ENCODE data around the gene BEAN1. TPM values are rescaled to one million over a fixed set of nuclear protein-coding genes. Genes with fewer than 3 reads are reported as not detected.
A peak's percentile ranks its signal among the peaks of the same experiment; 100 is the strongest.

BEAN1 gene
- total RNA-seq, 1 donor = 0.36 TPM

DNA sequence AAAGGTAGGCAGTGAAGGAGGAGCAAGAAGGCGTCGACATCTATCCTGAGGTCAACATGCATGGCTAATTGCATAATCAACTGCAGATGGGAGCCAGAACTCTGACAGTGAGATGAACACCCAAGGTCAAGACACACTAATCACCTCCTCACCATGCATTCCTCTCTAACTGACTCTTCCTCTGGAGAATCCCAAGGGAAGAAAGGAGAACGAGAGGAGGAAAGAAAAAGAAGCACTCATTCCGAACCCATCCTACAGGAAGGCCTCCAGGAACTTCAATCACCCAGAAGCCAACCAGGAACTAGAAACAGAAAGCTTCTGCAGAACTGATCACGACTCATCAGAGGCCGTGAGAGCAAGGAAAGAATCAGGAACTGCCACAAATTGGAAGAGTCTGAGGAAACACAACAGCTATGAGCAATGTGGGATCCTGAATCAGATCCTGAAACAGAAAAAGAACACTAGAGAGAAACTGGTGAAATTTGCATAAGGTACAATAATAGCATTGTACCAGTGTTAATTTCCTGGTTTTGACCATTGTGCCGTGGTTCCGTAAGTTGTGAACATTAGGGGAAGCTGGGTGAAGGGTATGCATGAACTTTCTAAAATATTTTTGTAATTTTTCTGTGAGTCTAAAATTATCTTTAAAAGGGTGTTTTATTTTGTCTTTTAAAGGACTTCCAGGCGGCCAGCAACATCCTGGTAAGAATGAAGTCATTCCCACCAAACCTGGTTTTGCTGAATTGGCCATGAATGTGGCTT lies 10.0 kb upstream of the BEAN1 start:
- H4K20me1 ChIP-seq (ENCODE audit: insufficient read depth, low read length) = no peaks in the 10 kb centered on the region
- H2AFZ ChIP-seq (ENCODE audit: low read length) = peak overlapping the region; percentile 23
- no peak for DNase-seq (ENCODE audit: insufficient read length, low spot score, missing footprints)
- H3K36me3 ChIP-seq (ENCODE audit: insufficient read depth, low read length) = no peaks in the 10 kb centered on the region
- no peaks in the 10 kb centered on the region for H3K9me3 ChIP-seq (ENCODE audit: low read depth, low read length)
- H3K4me3 ChIP-seq (ENCODE audit: insufficient read depth, low read length) = no peak overlapping the region
- peak overlapping the region; percentile 30 for H3K4me2 ChIP-seq (ENCODE audit: insufficient read depth, low read length)
- TF ChIP-seq, protein P1, sequence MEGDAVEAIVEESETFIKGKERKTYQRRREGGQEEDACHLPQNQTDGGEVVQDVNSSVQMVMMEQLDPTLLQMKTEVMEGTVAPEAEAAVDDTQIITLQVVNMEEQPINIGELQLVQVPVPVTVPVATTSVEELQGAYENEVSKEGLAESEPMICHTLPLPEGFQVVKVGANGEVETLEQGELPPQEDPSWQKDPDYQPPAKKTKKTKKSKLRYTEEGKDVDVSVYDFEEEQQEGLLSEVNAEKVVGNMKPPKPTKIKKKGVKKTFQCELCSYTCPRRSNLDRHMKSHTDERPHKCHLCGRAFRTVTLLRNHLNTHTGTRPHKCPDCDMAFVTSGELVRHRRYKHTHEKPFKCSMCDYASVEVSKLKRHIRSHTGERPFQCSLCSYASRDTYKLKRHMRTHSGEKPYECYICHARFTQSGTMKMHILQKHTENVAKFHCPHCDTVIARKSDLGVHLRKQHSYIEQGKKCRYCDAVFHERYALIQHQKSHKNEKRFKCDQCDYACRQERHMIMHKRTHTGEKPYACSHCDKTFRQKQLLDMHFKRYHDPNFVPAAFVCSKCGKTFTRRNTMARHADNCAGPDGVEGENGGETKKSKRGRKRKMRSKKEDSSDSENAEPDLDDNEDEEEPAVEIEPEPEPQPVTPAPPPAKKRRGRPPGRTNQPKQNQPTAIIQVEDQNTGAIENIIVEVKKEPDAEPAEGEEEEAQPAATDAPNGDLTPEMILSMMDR (IDR thresholded peaks at IDR 0.05; ENCODE audit: extremely low read depth, low read depth, low read length) = no peak
- H3K27ac ChIP-seq (ENCODE audit: low read depth, low read length) = peak overlapping the region; percentile 32
- H3K27me3 ChIP-seq (ENCODE audit: insufficient read depth, low read length) = no peaks in the 10 kb centered on the region
- H3K79me2 ChIP-seq (ENCODE audit: insufficient read depth, low read length) = no peaks in the 10 kb centered on the region
- peaks cover 22% of the 10 kb centered on the region for H3K4me1 ChIP-seq (ENCODE audit: insufficient read depth, low read length)

DNA sequence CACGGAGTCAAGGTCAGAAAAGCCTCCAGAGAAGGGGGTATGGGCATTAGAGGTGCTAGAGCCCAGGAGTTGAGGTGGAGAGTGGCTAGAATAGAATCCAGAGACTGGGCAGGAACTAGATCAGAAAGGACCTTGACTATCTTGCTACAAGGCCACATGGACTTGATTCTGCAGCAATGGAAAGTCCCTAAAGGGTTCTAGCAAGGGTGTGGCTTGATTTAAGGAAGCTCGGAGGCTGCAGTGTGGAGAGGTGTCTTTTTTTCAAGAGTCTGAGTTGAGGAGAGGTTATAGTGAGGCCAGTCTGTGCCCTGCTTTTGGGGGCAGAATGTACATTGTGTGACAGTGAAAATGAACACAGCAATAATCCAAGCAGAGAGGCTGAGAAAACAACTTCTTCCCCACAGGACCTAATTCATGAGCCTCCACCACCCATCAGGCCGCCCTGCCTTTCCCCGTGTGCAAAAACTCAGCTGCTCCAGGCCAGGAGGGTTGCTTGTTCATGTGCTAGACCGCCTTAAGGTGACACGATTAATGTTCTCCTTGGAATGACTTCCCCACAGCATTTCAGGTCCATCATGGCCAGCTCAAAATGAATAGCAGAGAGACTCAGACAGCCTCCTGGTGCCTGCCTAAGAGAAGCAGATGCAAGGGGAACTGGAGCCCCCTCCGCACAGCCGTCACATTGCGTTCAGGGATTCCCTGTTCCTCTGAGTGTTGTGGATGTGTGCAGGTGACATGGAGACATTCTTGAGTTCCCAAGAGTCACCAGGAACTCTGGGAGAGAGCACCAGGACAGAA lies 8.7 kb upstream of the BEAN1 start:
- H4K20me1 ChIP-seq (ENCODE audit: insufficient read depth, low read length) = no peaks in the 10 kb centered on the region
- TF ChIP-seq, protein P1 (IDR thresholded peaks at IDR 0.05; ENCODE audit: extremely low read depth, low read depth, low read length) = no peak
- H3K27ac ChIP-seq (ENCODE audit: low read depth, low read length) = no peak overlapping the region
- H3K9me3 ChIP-seq (ENCODE audit: low read depth, low read length) = no peaks in the 10 kb centered on the region
- H3K4me2 ChIP-seq (ENCODE audit: insufficient read depth, low read length) = no peak overlapping the region
- no peaks in the 10 kb centered on the region for H3K36me3 ChIP-seq (ENCODE audit: insufficient read depth, low read length)
- peaks cover 22% of the 10 kb centered on the region for H3K4me1 ChIP-seq (ENCODE audit: insufficient read depth, low read length)
- no peak for DNase-seq (ENCODE audit: insufficient read length, low spot score, missing footprints)
- H3K79me2 ChIP-seq (ENCODE audit: insufficient read depth, low read length) = no peaks in the 10 kb centered on the region
- no peak overlapping the region for H3K4me3 ChIP-seq (ENCODE audit: insufficient read depth, low read length)
- H3K27me3 ChIP-seq (ENCODE audit: insufficient read depth, low read length) = no peaks in the 10 kb centered on the region
- no peak overlapping the region for H2AFZ ChIP-seq (ENCODE audit: low read length)

- no peaks in the 10 kb centered on the region for H3K36me3 ChIP-seq (ENCODE audit: insufficient read depth, low read length)
- H3K4me3 ChIP-seq (ENCODE audit: insufficient read depth, low read length) = no peak overlapping the region
- no peak overlapping the region for H2AFZ ChIP-seq (ENCODE audit: low read length)
- no peak overlapping the region for H3K4me2 ChIP-seq (ENCODE audit: insufficient read depth, low read length)
- no peak overlapping the region for H3K27ac ChIP-seq (ENCODE audit: low read depth, low read length)
- DNase-seq (ENCODE audit: insufficient read length, low spot score, missing footprints) = no peak
- no peaks in the 10 kb centered on the region for H3K79me2 ChIP-seq (ENCODE audit: insufficient read depth, low read length)
- TF ChIP-seq, protein P1 (IDR thresholded peaks at IDR 0.05; ENCODE audit: extremely low read depth, low read depth, low read length) = peak; percentile 8
- no peaks in the 10 kb centered on the region for H4K20me1 ChIP-seq (ENCODE audit: insufficient read depth, low read length)
- peaks cover 21% of the 10 kb centered on the region for H3K4me1 ChIP-seq (ENCODE audit: insufficient read depth, low read length)
- no peaks in the 10 kb centered on the region for H3K9me3 ChIP-seq (ENCODE audit: low read depth, low read length)
- no peaks in the 10 kb centered on the region for H3K27me3 ChIP-seq (ENCODE audit: insufficient read depth, low read length)
Observed at GRCh38 chr16:66419527-66419926, 7.6 kb upstream of the BEAN1 start.

DNA sequence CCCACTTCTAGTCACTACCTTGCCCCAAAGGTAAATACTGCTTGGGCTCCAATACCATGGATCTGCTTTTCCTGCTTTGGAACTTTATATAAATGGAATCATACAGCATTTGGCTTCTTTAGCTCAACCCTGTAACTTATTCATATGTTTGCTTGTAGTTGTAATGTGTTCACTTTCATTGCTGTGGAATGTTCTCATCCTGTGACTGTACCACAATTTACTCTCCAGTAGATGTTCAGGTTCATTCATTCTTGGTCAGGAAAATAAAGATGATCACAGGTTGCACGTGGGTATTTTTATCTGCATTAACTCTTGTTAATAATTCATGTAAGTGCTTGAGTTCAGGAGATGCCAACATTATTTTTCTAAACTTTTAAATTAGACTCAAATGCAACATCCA lies 6.7 kb upstream of the BEAN1 start:
- Histone ChIP-seq H3K79me2 (ENCODE audit: insufficient read depth, low read length) (no peaks in the 10 kb centered on the region), H3K9me3 (ENCODE audit: low read depth, low read length) (no peaks in the 10 kb centered on the region), H2AFZ (ENCODE audit: low read length) (no peak overlapping the region), H3K36me3 (ENCODE audit: insufficient read depth, low read length) (no peaks in the 10 kb centered on the region), H3K4me2 (ENCODE audit: insufficient read depth, low read length) (no peak overlapping the region), H3K27ac (ENCODE audit: low read depth, low read length) (no peak overlapping the region), H3K4me3 (ENCODE audit: insufficient read depth, low read length) (no peak overlapping the region), H3K4me1 (ENCODE audit: insufficient read depth, low read length) (peaks cover 15% of the 10 kb centered on the region), H3K27me3 (ENCODE audit: insufficient read depth, low read length) (no peaks in the 10 kb centered on the region), H4K20me1 (ENCODE audit: insufficient read depth, low read length) (no peaks in the 10 kb centered on the region)
- DNase-seq (ENCODE audit: insufficient read length, low spot score, missing footprints) = no peak
- TF ChIP-seq, protein P1 (IDR thresholded peaks at IDR 0.05; ENCODE audit: extremely low read depth, low read depth, low read length) = no peak

Measured in osteoblast (primary cell).